Skeletal muscle satellite cell (primary cell): Measurements from ENCODE around the gene RARRES1.

Source experiments
- H3K27me3 ChIP-seq: 2 replicates; pipeline ENCODE4 v1.7.0; 2013; ENCODE audit warnings: low read length; ENCODE audit not compliant: control insufficient read depth, insufficient read depth
- H3K36me3 ChIP-seq: 2 replicates; pipeline ENCODE4 v1.7.0; 2013; ENCODE audit warnings: mild to moderate bottlenecking, control low read depth, low read length; ENCODE audit not compliant: insufficient read depth
- H3K4me1 ChIP-seq: 2 replicates; pipeline ENCODE4 v1.7.0; 2013; ENCODE audit warnings: low read length; ENCODE audit not compliant: control insufficient read depth, insufficient read depth
- H3K4me2 ChIP-seq: 2 replicates; pipeline ENCODE4 v1.7.0; 2013; ENCODE audit warnings: mild to moderate bottlenecking, low read length
- H3K4me3 ChIP-seq: 2 replicates; pipeline ENCODE4 v1.7.0; 2013; ENCODE audit warnings: low read length
- H3K9ac ChIP-seq: 2 replicates; pipeline ENCODE4 v1.7.0; 2013; ENCODE audit warnings: mild to moderate bottlenecking, low read depth, low read length, moderate library complexity
- H3K9me3 ChIP-seq: replicated peaks from 2 replicates; pipeline ENCODE4 v1.7.0; 2013; ENCODE audit warnings: mild to moderate bottlenecking, control low read depth, low read length

Gene RARRES1

DNA sequence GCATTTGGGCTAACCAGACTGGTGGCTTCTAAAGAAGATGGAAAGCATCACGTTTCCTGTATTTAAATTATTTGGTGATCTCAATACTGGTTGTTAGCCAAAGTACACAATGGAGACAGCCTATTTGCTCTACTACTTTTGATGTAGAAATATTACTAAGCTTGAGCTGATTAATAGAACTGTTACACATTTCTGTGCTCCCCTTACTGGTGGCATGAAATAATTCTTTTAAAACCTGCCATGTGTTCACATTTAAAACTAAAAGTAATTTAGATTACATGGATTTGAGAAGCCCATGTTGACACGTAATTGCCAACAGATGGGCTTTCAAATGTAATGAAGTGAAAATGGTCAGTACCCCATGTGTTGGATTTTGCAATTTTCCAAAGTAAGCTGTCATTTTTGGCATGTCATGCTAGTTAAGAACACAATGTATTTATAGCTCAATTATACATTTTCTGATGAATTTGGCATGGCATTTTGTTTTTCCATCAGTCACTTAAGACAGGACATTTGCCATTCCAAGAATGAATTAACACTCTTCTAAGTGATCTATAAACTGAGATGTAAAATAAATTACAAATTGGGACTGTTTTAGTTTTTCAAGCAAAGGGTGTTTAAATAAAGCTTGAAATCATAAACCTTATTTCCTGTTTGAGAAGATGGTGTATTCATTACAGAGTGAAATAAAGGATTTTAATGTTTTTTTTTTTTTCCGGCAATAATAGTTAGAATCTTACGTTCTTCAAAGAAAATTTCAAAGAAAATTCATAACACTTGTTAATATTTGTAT, 10.8 kb upstream of the RARRES1 start:
- H3K9me3 ChIP-seq: no peaks in the 10 kb centered on the region
- peaks cover 14% of the 10 kb centered on the region for H3K4me1 ChIP-seq

DNA sequence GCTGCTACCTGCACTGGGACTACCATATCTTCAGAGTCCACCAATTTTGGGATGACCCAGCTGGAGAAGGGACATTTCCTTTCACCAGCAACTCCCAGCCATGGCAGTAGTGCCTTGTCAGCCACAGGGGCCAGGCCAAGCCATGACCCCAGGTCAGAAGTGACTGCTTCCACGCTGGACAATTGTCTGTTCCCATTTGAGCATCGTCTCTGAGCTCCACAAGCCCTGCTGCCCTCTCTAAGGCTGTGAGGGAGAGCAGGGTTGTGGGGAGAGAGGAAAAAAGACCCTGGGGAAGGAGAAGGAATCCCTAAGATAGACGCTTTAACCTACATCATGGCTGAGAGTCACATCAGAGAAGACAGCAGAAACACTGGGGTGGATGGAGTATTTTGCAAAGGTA, 7.4 kb upstream of the RARRES1 start:
- H3K36me3 ChIP-seq: no peaks in the 10 kb centered on the region
- H3K4me1 ChIP-seq: no peaks in the 10 kb centered on the region
- H3K9ac ChIP-seq: no peak overlapping the region
- no peak overlapping the region for H3K4me2 ChIP-seq
- H3K9me3 ChIP-seq: no peaks in the 10 kb centered on the region
- no peaks in the 10 kb centered on the region for H3K27me3 ChIP-seq
- H3K4me3 ChIP-seq: no peak overlapping the region

More for the DNA sequence above, 10.8 kb upstream of the RARRES1 start:
- Histone ChIP-seq H3K27me3 (no peaks in the 10 kb centered on the region), H3K36me3 (no peaks in the 10 kb centered on the region), H3K4me3 (no peak overlapping the region), H3K9ac (no peak overlapping the region), H3K4me2 (no peak overlapping the region)

DNA sequence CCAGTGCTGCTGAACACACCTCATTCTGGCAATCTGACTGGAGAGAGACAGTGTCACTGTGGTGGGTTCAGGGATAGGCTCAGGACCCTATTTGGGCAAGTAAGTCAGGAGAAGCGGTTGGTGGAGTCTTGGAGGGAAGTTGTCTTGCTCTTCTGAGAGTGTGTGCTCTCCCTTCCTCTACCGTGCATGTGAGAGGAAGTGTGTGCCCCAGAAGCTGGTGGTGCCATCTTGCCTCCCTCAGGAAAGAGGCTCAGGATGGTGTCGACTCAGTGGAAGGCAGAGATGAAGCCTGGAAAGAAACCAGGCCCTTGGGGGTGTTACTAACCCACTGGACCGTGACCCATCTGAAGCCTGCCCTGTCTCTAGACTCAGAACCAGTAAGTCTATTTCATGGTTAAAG, 6.8 kb upstream of the RARRES1 start:
- H3K4me1 ChIP-seq: no peaks in the 10 kb centered on the region
- no peaks in the 10 kb centered on the region for H3K9me3 ChIP-seq
- no peak overlapping the region for H3K4me2 ChIP-seq
- H3K9ac ChIP-seq: no peak overlapping the region
- no peaks in the 10 kb centered on the region for H3K27me3 ChIP-seq
- H3K4me3 ChIP-seq: no peak overlapping the region
- H3K36me3 ChIP-seq: no peaks in the 10 kb centered on the region

DNA sequence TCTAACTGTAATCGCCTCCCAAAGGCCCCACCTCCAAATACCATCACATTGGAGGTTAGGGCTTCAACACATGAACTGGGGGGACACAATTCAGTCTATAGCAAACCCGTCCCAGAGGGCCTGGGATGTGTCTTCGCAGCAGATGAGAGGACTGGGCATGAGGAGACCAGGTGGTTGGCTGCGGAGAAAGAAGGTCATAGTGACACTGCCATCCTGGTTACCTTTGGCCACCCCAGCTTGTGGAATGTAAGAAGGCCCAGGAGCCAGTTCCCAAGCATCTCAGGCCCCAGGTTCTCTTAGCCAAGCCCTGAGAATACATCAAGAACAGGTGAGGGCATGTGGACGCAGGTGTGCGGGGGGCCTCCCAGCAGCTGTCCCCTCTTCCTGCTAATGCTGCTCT, 6.4 kb upstream of the RARRES1 start:
- Histone ChIP-seq H3K4me3 (no peak overlapping the region), H3K4me1 (no peaks in the 10 kb centered on the region), H3K9me3 (no peaks in the 10 kb centered on the region), H3K27me3 (no peaks in the 10 kb centered on the region), H3K4me2 (no peak overlapping the region), H3K9ac (no peak overlapping the region), H3K36me3 (no peaks in the 10 kb centered on the region)

DNA sequence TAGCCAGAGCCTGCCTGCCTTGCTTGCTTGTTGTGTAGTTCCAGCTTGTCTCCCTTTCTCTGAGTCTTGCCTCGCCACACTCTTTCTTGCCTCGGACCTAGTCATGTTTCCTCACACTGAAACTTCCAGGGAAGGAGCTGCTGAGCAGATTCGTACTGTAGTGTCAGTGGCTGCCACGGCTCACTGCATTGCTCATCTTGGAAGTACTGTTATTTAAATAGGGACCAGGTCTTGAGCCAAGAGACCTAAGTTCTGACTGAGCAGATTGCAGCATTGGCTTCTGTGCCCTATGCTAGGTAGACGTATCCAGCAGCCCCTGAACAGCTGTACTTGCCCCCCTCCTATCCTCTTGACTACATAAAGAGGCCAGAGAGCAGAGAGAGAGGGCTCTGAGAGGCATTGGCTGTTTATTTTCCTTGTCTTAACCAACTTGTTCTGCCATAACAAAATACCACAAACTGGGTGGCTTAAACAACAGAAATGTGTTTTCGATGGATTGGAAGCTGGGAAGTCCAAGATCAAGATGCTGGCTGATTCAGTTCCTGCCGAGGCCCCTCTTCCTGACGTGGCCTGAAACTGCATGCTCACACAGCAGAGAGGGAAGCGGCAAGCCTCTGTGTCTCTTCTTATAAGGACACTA, 5.8 kb upstream of the RARRES1 start:
- Histone ChIP-seq H3K9ac (no peak overlapping the region), H3K27me3 (no peaks in the 10 kb centered on the region), H3K36me3 (no peaks in the 10 kb centered on the region), H3K4me1 (no peaks in the 10 kb centered on the region), H3K9me3 (no peaks in the 10 kb centered on the region), H3K4me3 (no peak overlapping the region), H3K4me2 (no peak overlapping the region)

DNA sequence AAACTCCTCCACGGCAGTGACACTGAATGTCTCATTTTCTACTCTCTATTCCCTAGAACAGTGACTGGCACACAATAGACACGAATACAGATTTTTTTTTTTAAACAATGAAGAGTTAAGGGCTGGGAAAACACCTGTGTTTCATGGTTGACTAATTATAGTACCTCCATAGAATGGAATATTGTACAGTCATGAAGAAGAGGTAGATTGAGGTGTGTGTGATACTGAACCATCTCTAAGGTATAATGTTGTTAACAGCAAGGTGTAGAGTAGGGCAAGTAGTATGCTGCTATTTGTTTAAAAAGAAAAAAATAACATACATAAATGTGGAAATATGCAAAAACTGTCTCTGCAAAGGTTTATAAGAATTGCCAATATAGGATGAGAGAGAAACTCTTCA, 5.2 kb upstream of the RARRES1 start:
- no peak overlapping the region for H3K4me3 ChIP-seq
- no peak overlapping the region for H3K9ac ChIP-seq
- H3K4me1 ChIP-seq: peaks cover 5% of the 10 kb centered on the region
- H3K4me2 ChIP-seq: no peak overlapping the region
- no peaks in the 10 kb centered on the region for H3K36me3 ChIP-seq
- no peaks in the 10 kb centered on the region for H3K27me3 ChIP-seq
- H3K9me3 ChIP-seq: no peaks in the 10 kb centered on the region

DNA sequence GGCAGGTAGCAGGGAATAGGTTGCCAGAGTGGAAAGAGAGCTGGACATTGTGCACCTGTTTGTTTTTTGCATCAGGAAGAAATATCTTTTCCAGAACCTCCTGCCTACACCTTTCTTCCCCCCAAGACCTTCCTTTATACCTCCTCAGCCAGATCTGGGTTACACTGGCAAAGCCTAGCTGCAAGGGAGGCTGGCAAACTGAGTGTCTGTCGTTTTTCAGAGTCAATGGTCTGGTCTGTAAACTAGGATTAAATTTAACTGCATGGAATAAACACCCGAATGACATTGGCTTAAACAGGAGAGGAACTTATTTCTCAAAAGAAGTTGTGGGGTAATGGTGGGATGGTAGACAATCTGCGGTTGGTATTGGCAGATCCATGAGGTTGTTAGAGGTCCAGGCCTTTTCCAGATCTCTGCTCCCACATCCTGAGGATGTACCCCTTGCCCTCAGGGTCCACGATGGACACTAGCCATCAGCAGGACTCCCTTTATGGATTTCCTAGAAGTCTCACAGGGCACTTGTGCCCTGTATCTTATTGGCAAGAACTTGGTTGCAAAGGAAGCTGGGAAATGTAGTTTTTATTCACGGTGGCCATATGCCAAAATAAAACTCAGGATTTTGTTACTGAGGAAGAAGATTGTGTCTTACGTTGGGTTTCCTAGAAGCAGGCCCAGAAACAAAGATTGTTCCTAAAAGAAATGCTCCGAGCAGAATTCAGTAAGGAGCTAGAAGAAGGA, 3.2 kb upstream of the RARRES1 start:
- H3K36me3 ChIP-seq: no peaks in the 10 kb centered on the region
- peaks cover 17% of the 10 kb centered on the region for H3K4me1 ChIP-seq
- no peak overlapping the region for H3K4me2 ChIP-seq
- H3K27me3 ChIP-seq: no peaks in the 10 kb centered on the region
- no peak overlapping the region for H3K4me3 ChIP-seq
- H3K9ac ChIP-seq: no peak overlapping the region
- H3K9me3 ChIP-seq: no peaks in the 10 kb centered on the region

DNA sequence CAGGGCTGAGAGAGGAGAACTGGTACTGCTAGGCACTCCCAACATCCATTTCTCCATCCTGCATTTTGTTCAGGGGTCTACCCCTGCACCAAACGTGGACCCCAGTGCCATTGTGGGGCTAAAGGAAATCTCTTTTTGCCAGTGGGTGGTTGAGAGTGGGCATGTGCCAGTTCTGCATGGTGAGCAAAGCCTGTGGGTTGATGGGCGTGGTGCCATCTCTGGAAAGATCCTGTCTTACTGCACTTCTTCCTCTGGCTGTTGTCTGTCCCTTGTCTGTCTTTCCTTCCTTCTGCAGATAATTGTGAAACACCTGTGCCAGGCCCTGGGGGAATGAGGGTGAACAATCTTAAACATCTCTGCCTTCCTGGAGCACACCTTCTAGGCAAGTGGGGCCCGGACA, 1.4 kb upstream of the RARRES1 start:
- Histone ChIP-seq H3K9ac (no peak overlapping the region), H3K4me2 (no peak overlapping the region), H3K9me3 (no peaks in the 10 kb centered on the region), H3K27me3 (no peaks in the 10 kb centered on the region), H3K4me3 (no peak overlapping the region), H3K36me3 (no peaks in the 10 kb centered on the region), H3K4me1 (peaks cover 17% of the 10 kb centered on the region)

DNA sequence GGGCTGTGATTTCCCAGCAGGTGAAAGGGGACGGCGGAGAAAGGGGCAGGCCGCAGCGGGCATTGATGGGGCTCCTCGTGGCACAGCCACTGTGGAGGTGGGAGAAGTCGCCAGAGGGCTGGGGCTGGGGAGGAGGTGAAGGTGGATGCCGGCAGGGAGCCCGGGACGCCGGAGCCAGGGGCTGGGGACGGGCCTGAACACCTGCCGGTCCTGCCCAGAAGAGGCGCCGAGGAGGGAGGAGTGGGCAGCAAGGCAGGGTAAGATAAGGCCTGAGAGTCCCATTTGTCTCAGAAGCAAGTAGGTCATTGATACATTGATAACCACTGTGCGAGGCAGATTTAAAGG, 571 bp upstream of the RARRES1 start:
- Histone ChIP-seq H3K9me3 (no peaks in the 10 kb centered on the region), H3K4me1 (peaks cover 21% of the 10 kb centered on the region), H3K9ac (peak overlapping the region; percentile 74), H3K27me3 (no peaks in the 10 kb centered on the region), H3K4me2 (peak overlapping the region; percentile 98), H3K4me3 (peak overlapping the region; percentile 75), H3K36me3 (no peaks in the 10 kb centered on the region)

DNA sequence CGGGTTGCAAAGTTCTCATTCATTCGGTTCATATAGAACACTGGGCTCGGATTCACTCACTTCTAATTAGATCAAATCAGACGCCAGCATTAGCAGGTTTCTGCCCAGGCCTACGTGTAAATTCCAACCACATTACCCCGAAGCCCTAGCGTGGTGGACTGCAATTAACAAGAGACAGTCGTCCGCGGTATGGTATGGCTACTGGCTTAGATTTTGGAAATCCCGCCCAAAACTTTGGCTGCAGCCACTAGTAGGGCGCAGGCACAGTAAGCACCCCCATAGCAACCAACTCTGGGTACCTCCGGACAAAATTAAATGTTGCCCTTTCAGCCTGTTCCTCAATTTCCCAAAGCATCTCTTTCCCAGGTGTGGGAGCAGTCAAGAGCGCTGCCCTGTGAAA, 771 bp downstream of the RARRES1 start:
- peak overlapping the region; percentile 74 for H3K9ac ChIP-seq

DNA sequence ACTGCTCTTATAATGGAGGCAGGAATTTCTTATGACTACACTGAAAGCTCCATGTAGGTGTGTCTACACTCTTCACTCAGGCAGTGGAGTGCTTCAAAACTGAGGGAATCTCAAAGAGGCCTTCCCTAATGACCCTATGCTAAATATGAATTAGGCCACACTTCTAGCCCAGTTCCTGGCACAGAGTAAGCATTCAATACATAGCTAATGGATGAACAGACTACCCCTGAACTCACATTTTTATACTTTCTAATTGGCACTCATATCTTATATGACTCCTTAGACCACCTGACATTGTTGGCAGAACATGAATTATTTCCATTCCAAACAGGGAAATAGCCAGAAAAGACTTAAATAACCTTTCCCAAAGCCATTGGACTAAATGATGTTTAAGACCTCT, 3.4 kb downstream of the RARRES1 start:
- Histone ChIP-seq H3K4me1 (peaks cover 50% of the 10 kb centered on the region), H3K4me2 (no peak overlapping the region), H3K9ac (no peak overlapping the region), H3K9me3 (no peaks in the 10 kb centered on the region), H3K27me3 (no peaks in the 10 kb centered on the region), H3K36me3 (no peaks in the 10 kb centered on the region), H3K4me3 (no peak overlapping the region)

More for the DNA sequence above, 771 bp downstream of the RARRES1 start:
- H3K36me3 ChIP-seq: no peaks in the 10 kb centered on the region
- H3K9me3 ChIP-seq: no peaks in the 10 kb centered on the region
- H3K4me1 ChIP-seq: peaks cover 26% of the 10 kb centered on the region
- no peaks in the 10 kb centered on the region for H3K27me3 ChIP-seq
- peak overlapping the region; percentile 98 for H3K4me2 ChIP-seq
- peak overlapping the region; percentile 75 for H3K4me3 ChIP-seq
